Right forelimb (tissue), 1 donor: Measurements from ENCODE around the gene SPATA6L.

ENCODE experiments used
- DNase-seq: peaks from one replicate; pipeline ENCODE4 v3.0.0-alpha.2; 2018

SPATA6L gene

DNA sequence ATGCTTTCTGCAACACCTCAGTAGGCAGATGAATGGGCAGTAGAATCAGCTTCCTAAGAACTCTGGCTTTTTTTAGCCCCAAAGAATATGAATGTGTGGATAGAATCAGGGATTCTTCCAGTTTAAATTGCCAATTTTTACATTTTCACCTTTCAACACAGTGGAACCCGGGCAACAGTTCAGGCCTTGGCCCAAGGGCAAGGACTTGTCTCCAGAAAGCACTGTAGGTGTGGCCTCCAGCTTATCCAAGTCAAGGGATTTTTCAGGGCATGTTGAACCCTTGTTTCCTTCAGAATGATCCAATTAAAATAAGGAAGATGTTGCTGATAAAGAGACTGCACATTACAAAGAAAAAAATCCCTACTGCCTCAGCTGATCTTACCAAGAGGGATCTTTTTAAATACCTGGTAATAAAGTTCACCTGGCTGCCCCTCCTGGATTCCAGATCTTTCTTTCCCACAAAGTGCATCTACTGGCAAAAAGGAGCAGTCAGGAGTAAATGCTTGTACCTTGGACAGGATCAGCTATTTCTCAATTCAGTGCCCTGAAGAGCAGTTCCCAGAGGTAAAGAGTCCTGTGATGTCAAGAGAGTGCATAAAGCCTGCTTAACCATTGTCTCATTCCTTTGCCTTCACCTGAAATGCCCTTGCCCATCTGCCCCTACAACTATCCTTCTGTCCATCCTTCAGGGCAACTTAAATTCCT, 84.3 kb downstream of the SPATA6L start:
- no peak for DNase-seq

DNA sequence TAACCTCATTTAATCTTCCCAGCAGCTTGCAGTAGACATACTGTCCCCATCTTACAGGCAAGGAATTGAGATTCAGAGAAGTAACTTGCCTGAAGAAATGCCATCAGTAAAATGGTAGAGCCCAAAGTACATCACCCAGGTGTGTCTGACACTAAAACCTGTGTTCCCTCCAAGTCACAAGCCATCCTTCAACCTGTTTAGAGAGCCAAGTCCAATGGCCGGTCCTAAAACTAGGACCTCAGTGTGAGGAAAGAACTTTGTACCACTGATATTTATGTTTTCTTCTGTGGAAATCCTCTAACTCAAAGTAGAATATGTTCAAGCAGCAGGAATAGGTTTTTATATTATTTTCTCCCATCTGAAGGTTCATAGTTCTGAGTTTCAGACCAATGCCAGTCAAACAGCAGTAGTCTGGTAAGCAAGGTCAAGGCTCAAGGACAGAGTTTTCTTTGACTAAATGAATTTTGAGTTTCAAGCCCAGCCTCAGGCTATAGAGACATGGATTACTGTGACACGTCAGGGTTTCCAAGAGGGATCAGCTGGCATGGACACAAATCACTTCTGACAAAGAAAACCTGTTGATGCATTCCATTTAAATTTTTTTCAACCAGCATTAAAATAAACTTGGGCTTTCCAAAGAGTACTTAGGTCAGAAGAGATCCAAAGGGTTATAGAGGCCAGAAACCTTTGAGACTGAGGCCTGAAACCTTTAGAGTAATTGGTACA, 85.1 kb downstream of the SPATA6L start:
- no peak for DNase-seq

DNA sequence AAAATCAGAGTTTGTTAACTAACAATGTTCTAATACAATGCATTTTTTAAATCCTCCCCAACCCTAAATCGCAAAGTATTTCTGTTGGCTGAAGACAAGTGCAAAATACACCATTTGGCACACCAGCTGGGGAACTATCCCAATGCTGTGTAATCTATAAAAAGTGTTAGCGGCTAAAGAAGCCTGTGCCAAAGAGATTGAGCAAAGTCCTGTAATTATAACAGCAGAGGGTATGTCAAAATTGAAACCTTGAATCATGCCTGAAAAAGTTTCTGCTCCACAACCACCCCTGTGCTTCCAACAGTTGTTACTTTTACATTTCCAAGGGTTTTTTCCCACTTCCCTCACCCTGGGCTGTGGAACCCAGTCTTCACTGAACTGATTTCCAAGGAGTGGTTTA, 87.3 kb downstream of the SPATA6L start:
- DNase-seq = no peak

DNA sequence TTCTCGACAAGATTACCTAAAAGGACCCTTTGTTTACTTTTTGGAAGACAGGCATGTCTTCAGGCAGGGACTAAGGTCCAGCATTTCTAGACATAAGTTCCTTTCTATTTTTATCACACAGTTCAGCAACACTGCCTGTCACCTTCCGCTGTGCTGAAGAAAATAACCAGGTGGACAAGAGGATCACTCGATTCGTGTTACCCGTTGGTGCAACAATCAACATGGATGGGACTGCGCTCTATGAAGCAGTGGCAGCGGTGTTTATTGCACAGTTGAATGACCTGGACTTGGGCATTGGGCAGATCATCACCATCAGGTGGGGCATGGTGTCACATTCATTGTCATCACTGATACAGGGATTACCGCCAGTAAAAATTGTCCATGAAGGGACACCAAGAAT, 89.8 kb downstream of the SPATA6L start:
- no peak for DNase-seq

DNA sequence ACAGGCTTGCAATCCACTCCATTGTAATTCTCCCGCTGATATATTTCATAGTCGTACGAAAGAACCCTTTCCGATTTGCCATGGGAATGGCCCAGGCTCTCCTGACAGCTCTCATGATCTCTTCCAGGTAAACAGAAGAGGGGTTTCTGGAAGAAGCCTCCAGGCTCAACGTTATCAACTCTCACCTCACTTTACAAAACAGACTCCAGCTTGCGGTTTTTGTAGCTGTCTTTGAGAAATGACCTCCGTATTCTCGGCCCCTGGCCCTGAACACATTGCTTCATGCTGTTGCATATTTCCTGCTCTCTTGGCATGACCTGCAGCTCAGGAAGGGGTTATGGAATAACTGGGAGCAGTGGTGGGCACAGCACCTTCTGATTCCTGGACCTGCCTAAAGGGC, 90.3 kb downstream of the SPATA6L start:
- no peak for DNase-seq

DNA sequence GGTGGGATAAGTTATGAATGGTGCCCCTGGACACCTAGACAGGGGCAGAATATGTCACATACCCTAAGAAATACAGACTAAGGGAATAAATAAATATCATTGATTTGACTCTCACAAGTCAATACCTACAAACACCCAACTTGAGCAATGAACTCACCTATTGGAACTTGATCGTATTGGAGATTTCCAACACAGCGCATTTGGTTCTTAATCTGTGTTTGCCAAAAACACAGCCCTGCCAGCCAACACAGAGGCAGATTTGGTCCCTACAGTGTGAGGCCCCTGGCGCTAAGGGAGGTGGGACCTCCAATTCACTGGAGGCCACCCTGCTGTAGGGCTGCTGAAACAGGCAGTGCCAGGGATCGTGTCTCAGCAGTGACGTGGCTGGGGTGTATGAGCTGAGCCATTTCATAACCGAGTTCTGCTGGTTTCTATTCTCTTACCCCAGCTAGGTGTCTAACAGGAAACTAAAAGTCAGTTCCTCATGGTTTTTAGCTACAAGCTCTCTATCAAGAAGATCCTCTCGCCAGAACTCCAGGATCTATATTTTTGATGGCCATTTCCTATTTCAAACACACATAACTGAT, 91.5 kb downstream of the SPATA6L start:
- DNase-seq = no peak

DNA sequence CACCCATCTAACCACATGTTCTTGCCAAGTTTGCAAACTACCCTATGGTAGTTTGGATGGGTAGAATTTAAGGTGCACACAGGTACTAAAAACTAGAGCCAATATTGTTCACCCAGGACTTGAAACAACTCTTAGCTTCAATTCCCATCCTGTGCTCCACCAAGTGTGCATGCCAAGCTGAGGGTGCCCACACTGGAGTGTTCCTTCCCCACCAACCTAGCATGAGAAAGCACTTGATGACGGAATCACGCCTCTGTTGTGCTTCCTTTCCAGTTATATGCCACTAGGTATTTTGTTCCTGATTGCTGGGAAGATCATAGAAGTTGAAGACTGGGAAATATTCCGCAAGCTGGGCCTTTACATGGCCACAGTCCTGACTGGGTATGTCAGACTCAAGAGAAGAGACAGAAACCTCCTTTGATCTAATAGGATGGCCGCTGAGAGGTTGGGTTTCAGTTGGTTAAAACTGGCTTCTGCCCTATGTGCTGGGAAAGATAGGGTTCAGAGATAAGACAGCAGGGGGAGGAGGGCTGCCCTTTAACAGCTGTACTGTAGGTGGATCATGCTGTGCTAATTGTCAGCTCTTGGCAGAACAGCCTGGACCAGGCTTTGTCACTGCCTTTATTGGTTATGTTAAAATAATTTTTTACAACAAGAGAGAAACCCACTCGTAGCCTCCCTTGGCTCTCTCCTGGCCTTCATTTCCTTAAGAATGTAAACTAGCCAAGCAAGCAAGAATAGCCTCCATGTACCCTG, 92.5 kb downstream of the SPATA6L start:
- no peak for DNase-seq

DNA sequence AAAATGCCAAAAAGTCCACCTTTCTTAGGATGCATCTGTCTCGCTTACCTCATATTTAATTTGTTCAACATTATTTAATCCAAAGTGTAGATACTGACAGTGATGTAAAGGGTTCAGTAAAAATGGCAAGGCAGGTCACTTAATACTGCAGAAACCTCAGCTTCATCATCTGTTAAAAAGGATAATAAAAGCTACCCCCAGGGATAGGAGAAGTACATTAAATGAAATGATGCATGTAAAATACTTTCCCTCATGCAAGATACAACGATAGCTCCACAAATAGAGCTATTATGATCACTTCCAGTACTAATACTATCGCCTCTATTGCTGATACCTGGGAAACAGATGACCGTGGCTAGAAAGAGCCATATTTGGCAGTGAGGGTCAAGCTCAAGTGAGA, 93.1 kb downstream of the SPATA6L start:
- no peak for DNase-seq

DNA sequence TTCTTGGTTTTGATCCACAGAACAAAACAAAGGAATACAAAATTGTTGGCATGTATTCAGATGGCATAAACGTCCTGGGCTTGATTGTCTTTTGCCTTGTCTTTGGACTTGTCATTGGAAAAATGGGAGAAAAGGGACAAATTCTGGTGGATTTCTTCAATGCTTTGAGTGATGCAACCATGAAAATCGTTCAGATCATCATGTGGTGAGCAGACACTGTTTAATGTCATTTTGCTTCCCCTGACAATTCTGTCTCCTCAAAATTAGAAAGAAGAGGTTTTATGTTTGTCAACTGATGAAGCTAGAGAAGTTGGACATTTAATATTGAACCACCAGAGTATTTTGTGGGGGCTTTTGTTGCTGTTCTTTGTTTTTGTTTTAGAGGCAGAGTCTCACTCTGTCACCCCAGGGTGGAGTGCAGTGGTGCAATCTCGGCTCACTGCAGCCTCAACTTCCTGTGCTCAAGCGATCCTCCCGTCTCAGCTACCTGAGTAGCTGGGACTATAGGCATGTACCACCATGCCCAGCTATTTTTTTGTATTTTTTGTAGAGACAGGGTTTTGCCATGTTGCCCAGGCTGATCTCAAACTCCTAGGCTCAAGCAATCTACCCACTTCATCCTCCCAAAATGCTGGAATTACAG, 94.0 kb downstream of the SPATA6L start:
- no peak for DNase-seq

DNA sequence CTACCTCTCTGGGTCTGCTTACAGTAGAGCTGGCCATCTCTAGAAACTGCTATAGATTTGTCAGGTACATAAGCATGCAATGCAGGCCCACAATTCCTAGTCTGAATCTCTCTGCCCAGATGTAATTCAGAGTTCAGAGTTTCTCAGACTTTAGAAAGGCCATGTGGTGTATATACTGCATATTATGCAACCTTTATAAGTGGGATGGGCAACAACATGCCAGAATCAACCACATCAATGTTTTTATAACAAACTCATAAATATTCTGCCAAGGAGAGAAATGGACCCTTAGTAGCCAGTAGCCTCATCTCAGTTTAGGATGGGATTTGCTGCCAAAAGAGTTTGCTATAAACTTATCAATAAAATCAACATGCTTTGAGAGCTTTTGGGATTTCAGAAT, 97.2 kb downstream of the SPATA6L start:
- no peak for DNase-seq

DNA sequence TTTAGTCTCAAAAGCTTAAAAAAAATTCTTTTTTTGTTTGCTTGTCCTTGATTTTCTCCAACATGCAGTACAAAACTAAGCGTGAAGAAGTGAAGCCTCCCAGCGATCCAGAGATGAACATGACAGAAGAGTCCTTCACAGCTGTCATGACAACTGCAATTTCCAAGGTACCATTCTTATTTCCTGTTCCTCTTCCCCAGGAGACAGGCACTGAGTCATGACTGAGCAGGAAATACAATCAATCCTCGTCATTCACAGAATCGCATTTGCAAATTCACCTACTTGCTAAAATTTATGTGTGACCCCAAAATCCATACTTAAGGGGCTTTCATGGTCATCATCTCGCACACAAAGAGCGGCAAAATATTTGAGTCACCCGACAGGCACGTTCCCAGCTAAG, 98.7 kb downstream of the SPATA6L start:
- DNase-seq = no peak

DNA sequence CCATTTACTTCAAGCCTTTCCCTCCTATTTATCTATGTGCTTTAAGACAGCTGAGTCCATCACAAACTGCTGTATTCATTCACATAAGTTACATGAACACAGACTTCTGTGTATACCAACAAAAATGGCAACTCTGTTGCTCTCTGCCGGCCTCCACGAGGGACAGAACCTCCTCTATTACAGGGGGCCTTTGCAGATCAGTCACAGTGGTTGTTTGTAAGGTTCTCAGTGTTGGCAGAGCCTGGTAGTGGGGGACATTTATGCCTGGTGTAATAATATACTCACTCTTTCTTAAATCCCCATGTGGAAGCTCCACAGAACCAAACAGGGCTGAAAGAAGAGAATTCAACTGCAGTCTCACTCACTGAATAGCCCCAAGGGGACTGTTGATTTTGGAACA, 99.5 kb downstream of the SPATA6L start:
- no peak for DNase-seq

DNA sequence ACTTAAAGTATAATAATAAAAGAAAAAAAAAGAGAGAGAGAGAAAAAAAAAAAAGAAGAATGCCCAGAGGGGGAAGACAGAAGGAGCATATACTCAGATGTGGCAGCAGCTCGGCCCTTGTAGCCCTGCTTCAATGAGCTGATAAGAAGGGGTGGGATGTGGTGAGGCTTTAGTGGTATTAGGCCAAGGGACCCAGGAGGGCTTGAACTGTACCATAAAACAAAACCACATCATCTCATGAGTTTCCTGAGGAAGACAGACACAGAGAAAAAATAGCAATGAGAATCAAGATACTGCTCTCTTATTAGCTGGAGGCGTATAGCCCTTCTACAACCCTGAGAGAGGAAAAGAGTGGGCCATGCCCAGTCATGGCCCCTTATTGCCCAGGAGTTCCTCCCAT, 103.2 kb downstream of the SPATA6L start:
- no peak for DNase-seq

DNA sequence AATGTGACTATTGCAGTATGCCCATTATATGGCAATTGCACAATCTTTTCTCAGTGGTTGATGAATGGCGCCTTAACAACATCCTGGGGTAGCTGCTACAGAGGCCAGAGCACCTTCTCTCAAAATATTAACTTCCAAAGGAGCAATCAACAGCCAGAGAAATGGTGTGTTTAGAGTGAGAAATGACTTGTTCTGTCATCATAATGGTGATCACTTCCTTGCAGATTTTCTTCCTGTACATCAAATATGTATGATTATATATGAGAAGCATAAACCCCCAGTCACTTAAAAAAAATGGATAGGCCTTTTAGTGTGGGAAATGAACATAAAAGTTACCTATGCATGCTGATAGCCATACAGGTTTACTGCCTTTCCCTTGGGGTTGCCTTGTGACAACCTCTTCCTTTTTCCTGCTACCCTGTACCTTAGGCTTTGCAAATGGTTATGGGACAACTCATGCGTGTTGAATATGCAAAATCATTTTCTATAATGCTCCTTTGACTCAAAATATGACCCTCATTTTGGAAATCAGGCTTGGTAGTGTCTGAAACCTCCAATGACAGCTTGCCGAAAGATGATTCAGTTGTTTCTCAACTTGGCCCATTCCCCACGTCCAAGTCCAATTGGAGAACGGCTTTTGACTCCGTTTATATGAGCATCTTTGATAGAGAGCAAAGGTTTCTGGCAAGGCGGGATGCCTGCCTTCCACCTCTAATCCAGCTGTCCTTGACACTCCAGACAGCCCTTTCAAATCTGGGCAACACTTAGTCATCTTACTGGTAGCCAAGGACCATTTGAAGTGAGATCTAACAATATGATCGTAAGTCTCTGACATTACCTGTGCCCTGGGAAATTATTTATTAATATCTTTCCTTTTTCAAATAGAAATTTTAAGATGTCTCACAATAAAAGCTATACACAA, 106.8 kb downstream of the SPATA6L start:
- DNase-seq = no peak

DNA sequence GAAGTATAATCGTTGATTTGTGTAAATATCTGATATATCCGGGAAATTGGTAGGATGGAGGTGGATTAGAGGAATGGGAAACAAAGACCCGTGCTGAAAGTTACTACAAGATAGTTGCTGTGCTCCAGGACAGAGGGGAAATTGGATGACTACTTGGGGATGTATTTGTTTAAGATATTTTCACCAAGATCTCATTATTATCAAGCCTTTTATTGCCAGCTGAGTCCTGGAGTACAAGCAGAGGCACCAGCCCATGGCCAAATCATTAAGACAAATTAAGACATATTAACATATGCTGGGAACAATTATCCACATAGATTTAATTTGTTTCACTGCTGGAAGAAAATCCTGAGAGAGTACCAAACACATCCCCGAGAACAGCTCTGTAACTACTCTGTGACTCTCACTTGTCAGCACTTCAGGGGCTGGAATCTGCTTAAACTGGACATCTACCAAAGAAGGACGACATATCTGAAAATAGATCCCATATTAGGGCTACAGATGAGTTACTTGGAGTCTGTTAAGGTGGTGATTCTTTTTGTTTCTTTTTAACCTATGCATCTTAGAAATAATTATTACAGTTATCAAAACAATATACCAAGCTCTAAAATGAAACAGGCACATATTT, 107.8 kb downstream of the SPATA6L start:
- no peak for DNase-seq

DNA sequence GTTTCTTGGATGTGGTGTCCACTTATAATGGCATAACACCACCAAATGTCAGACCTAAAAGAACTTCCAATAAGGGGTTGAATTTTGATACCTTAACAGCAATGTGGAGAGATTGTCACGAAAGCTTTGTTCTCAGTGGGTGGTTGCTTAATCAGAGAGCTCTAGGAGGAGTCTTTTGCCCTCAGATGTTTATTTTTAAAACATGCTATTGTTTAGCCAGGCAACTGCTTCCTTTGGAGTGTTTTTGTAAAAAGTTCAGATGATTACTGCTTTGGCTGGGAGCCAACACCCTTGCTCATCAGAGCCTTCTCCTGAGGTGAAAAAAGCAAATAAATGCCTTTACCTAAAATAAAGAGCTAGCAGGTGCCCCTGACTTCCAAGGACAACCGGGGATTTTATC, 111.0 kb downstream of the SPATA6L start:
- DNase-seq = no peak

DNA sequence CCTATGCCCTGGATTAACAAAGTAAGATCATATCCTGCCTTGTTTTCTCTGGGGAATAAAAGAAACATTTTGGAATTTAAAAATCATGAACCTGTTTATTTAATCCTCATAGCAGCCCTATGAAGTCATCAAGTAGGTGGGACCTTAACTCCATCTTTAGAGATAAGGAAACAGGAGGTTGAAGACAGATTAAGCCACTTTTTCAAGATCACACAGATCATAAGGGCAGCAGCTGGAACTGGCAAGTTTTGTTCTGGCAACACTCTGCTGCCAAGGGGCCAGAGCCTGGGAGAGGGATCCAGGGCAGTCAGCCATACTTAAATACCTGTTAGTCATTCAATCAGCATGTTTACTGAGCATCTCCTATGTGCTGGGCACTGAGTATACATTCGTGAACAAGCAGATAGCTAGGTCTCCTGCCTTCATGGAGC, 112.3 kb downstream of the SPATA6L start:
- no peak for DNase-seq

DNA sequence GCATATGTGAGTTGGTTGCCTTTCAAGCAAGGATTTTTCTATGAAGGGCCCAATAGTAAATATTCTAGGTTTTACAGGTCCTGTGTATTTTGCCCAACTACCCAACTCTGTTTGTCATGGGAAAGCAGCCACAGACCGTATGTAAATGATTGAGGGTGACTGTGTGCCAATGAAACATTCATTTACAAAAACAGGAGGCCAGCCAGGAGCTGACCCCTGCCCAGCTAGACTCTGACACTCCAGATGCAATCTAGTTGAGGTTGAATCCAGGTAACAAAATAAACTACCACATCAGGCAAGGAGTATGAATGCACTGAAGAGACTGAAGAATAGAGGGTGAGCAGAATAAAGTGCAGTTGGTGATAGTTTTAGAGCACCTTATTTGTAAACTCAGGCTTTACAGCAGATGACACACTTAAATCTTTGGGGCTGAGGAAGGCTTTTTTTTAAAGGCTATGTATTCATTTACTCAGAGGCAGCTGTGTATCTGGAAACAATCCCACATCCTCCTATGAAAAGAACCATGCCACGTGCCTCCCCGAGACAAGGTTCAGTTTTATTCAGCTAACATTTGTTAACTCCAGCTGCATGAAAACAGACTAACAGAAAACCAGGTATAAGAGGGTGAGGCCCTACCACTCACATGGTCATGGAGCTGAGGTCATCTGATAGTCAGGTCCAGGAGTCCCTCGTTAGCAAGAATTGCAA, 115.3 kb downstream of the SPATA6L start:
- DNase-seq = no peak

DNA sequence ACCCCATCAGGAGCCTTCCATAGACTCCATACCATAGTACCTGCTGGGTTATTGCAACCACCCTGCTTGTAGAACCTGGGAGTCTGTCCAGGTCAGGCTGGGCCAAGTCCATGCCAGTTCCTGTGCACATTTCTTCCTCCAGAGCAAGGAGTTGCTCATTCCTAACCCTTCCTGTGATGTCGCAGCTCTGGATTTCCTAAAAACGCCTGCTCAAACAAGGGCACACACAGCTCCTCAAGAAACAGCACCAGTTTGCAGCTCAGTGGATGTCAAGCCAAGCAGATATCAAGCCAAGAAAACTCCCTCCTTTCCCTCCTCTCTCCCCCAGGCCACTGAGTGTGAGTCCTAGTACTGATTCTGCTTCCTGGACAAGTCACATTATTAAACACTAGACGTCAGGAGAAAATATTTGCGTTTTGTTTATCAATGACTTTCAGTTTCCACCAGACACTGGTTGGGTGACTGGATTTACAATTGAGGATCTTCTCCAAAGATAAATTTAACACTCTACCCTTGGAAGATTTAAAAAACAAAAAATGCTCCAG, 116.5 kb downstream of the SPATA6L start:
- DNase-seq = no peak
